NCI-H146 treated with DMSO at 0.1 percent for 48 hours (cell line): Measurements from ENCODE around the gene TVP23C.

Source experiments
- DNase-seq: peaks from one replicate; lab custom pipeline; 2025; ENCODE audit not compliant: unreplicated experiment; lab: John Stamatoyannopoulos, UW

TVP23C gene

GRCh38 chr17:15465045-15465701 is 98.1 kb downstream of the TVP23C start:
- no peak for DNase-seq

- DNase-seq = no peak
These were observed 98.9 kb downstream of the TVP23C start for GRCh38 chr17:15464231-15464985.

- no peak for DNase-seq
These were observed 100.1 kb downstream of the TVP23C start for GRCh38 chr17:15462976-15463772.

GRCh38 chr17:15457723-15458094 is 105.6 kb downstream of the TVP23C start:
- no peak for DNase-seq

- no peak for DNase-seq
These were observed 106.1 kb downstream of the TVP23C start for GRCh38 chr17:15456972-15457722.

GRCh38 chr17:15456496-15456895 is 106.8 kb downstream of the TVP23C start:
- no peak for DNase-seq

GRCh38 chr17:15454346-15454745 is 108.9 kb downstream of the TVP23C start:
- DNase-seq = no peak

GRCh38 chr17:15453782-15454181 is 109.5 kb downstream of the TVP23C start:
- DNase-seq = no peak

GRCh38 chr17:15453246-15453645 is 110.0 kb downstream of the TVP23C start:
- no peak for DNase-seq

- DNase-seq = no peak
These were observed 110.5 kb downstream of the TVP23C start for GRCh38 chr17:15452746-15453145.
